ENCODE data around the gene C17orf78. TPM values are rescaled to one million over a fixed set of nuclear protein-coding genes. Genes with fewer than 3 reads are reported as not detected.

The C17orf78 gene
- total and polyA plus RNA-seq, 2 of the 13 experiments (the other 11 are each of a cell fraction or from before 2014, with no cell fraction given) = not detected

GRCh38 chr17:37358098-37358829 is 17.5 kb upstream of the C17orf78 start (continued):
- TF ChIP-seq CCAR2 (optimal IDR thresholded peaks at IDR 0.05; ENCODE audit: low read depth, low read length) = no peak
- TF ChIP-seq MLX (CRISPR knock-in tag; IDR thresholded peaks at IDR 0.05) = no peak
- TF ChIP-seq ZNF737 (CRISPR knock-in tag; IDR thresholded peaks at IDR 0.05; ENCODE audit: borderline replicate concordance) = no peak
- 0 out of 2 replicates have a peak, but pooled peaks have one; percentile 32 for TF ChIP-seq NCOA1 (CRISPR knock-in tag; IDR thresholded peaks at IDR 0.05)
- TF ChIP-seq ZNF891 (CRISPR knock-in tag; IDR thresholded peaks at IDR 0.05) = peak; percentile 89; the same call in 1 of the 2 replicates
- no peak for TF ChIP-seq WIZ (CRISPR knock-in tag; IDR thresholded peaks at IDR 0.05)
- no peak for TF ChIP-seq TIGD3 (CRISPR knock-in tag; IDR thresholded peaks at IDR 0.05; ENCODE audit: borderline replicate concordance)
- TF ChIP-seq ZNF883 (CRISPR knock-in tag; IDR thresholded peaks at IDR 0.05; ENCODE audit: not compliant biosample characterization) = no peak
- no peak for TF ChIP-seq ZNF746 (CRISPR knock-in tag; IDR thresholded peaks at IDR 0.05)
- TF ChIP-seq HOXD1 (CRISPR knock-in tag; IDR thresholded peaks at IDR 0.05) = no peak
- TF ChIP-seq ZNF484 (CRISPR knock-in tag; IDR thresholded peaks at IDR 0.05; ENCODE audit: borderline replicate concordance, low read depth) = no peak
- no peak for TF ChIP-seq ZSCAN20 (CRISPR knock-in tag; IDR thresholded peaks at IDR 0.05; ENCODE audit: borderline replicate concordance)
- TF ChIP-seq PATZ1 (CRISPR knock-in tag; IDR thresholded peaks at IDR 0.05) = no peak
- no peak for TF ChIP-seq NONO (IDR thresholded peaks at IDR 0.05)
- peak; percentile 79; the same call in 1 of the 2 replicates for TF ChIP-seq NONO (CRISPR knock-in tag; conservative IDR thresholded peaks at IDR 0.05)
- no peak for TF ChIP-seq ZNF496 (CRISPR knock-in tag; IDR thresholded peaks at IDR 0.05; ENCODE audit: insufficient replicate concordance)
- no peak for TF ChIP-seq ZNF784 (CRISPR knock-in tag; IDR thresholded peaks at IDR 0.05; ENCODE audit: borderline replicate concordance)
- TF ChIP-seq BORCS8-MEF2B (CRISPR knock-in tag; IDR thresholded peaks at IDR 0.05) = no peak
- no peak; the same call in 1 of the 2 replicates for TF ChIP-seq ZNF660 (CRISPR knock-in tag; IDR thresholded peaks at IDR 0.05; ENCODE audit: borderline replicate concordance, low read depth)
- no peak for TF ChIP-seq SP2 (CRISPR knock-in tag; IDR thresholded peaks at IDR 0.05)
- 0 out of 2 replicates have a peak, but pooled peaks have one; percentile 40 for TF ChIP-seq ZBTB7A (CRISPR knock-in tag; IDR thresholded peaks at IDR 0.05)
- no peak for TF ChIP-seq MZF1 (CRISPR knock-in tag; IDR thresholded peaks at IDR 0.05; ENCODE audit: borderline replicate concordance)
- TF ChIP-seq TCF12 (IDR thresholded peaks at IDR 0.05) = no peak
- TF ChIP-seq TCF12 (CRISPR knock-in tag; IDR thresholded peaks at IDR 0.05) = no peak
- no peak for TF ChIP-seq GABPA (IDR thresholded peaks at IDR 0.05; ENCODE audit: low read depth, low read length)
- 0 out of 2 replicates have a peak, but pooled peaks have one; percentile 13 for TF ChIP-seq GABPA (CRISPR knock-in tag; IDR thresholded peaks at IDR 0.05; ENCODE audit: low read depth)
- no peak for TF ChIP-seq KAT7 (CRISPR knock-in tag; IDR thresholded peaks at IDR 0.05; ENCODE audit: borderline replicate concordance)
